GM23338 (cell line): Measurements from ENCODE around the gene CDKL1. TPM values are rescaled to one million over a fixed set of nuclear protein-coding genes. Genes with fewer than 3 reads are reported as not detected.

ENCODE experiments used
- ATAC-seq: fragments of 200-7000 bp; cut with Tn5 transposase; 3 replicates; pipeline ENCODE4 v1.9.1; 2020
- DNase-seq: peaks from one replicate; pipeline ENCODE4 v3.0.0-alpha.2; 2015; ENCODE audit warnings: low spot score
- H2AFZ ChIP-seq: fragments of 200-600 bp; sonication (generic); 2 replicates; pipeline ENCODE4 v1.8.0; 2016; ENCODE audit warnings: antibody characterized with exemption, mild to moderate bottlenecking, moderate library complexity
- H3F3A ChIP-seq: fragments of 200-600 bp; sonication (generic); replicated peaks from 2 replicates; pipeline ENCODE4 v1.8.0; 2017; ENCODE audit warnings: antibody characterized with exemption, mixed run types, low read depth
- H3K27ac ChIP-seq: fragments of 200-600 bp; sonication (generic); 2 replicates; pipeline ENCODE4 v1.6.1; 2016; ENCODE audit warnings: low read depth
- H3K27me3 ChIP-seq: fragments of 200-600 bp; sonication (generic); 2 replicates; pipeline ENCODE4 v1.8.0; 2016; ENCODE audit warnings: mild to moderate bottlenecking, mixed run types, moderate library complexity; ENCODE audit not compliant: insufficient read depth
- H3K36me3 ChIP-seq: fragments of 200-600 bp; sonication (generic); 2 replicates; pipeline ENCODE4 v1.8.0; 2016; ENCODE audit warnings: mild to moderate bottlenecking; ENCODE audit not compliant: insufficient read depth
- H3K4me1 ChIP-seq: fragments of 200-600 bp; sonication (generic); 2 replicates; pipeline ENCODE4 v1.8.0; 2016; ENCODE audit warnings: mild to moderate bottlenecking, moderate library complexity; ENCODE audit not compliant: insufficient read depth
- H3K4me2 ChIP-seq: fragments of 200-600 bp; sonication (generic); 2 replicates; pipeline ENCODE4 v1.7.1; 2017; ENCODE audit warnings: mixed run types
- H3K4me3 ChIP-seq: fragments of 200-600 bp; sonication (generic); 2 replicates; pipeline ENCODE4 v1.6.1; 2016; ENCODE audit warnings: mixed run types
- H3K79me2 ChIP-seq: fragments of 200-600 bp; sonication (generic); replicated peaks from 2 replicates; pipeline ENCODE4 v1.8.0; 2017; ENCODE audit warnings: mild to moderate bottlenecking; ENCODE audit not compliant: insufficient read depth
- H3K9me2 ChIP-seq: fragments of 200-600 bp; sonication (generic); 2 replicates; pipeline ENCODE4 v1.8.0; 2017; ENCODE audit not compliant: insufficient read depth
- H4K20me1 ChIP-seq: fragments of 200-600 bp; sonication (generic); replicated peaks from 2 replicates; pipeline ENCODE4 v1.8.0; 2017; ENCODE audit warnings: mild to moderate bottlenecking; ENCODE audit not compliant: insufficient read depth
- H3K27ac Mint-ChIP-seq: 2 replicates; pipeline ENCODE4 v1.8.0; 2020; ENCODE audit warnings: inconsistent platforms, mild to moderate bottlenecking, moderate library complexity, mixed read lengths
- H3K27me3 Mint-ChIP-seq: 3 replicates; pipeline ENCODE4 v1.8.0; 2022; ENCODE audit warnings: low read depth, mild to moderate bottlenecking, moderate library complexity, mixed read lengths, inconsistent platforms; ENCODE audit not compliant: insufficient read depth, poor library complexity
- H3K36me3 Mint-ChIP-seq: 3 replicates; pipeline ENCODE4 v1.8.0; 2021; ENCODE audit warnings: low read depth, mild to moderate bottlenecking, inconsistent platforms, moderate library complexity, mixed read lengths
- H3K4me1 Mint-ChIP-seq: 3 replicates; pipeline ENCODE4 v1.8.0; 2020; ENCODE audit warnings: mild to moderate bottlenecking, inconsistent platforms, mixed read lengths
- H3K4me3 Mint-ChIP-seq: 3 replicates; pipeline ENCODE4 v1.8.0; 2021; ENCODE audit warnings: moderate library complexity, mild to moderate bottlenecking, inconsistent platforms, mixed read lengths
- H3K9me3 Mint-ChIP-seq: 3 replicates; pipeline ENCODE4 v1.8.0; 2020; ENCODE audit warnings: moderate library complexity, mild to moderate bottlenecking, inconsistent platforms, mixed read lengths
- EZH2 ChIP-seq: fragments of 200-600 bp; sonication (generic); IDR thresholded peaks from one replicate; pipeline ENCODE4 v1.8.0; 2017; ENCODE audit warnings: antibody characterized with exemption, mild to moderate bottlenecking, low read depth; ENCODE audit not compliant: unreplicated experiment
- NANOG ChIP-seq: IDR thresholded peaks from 2 replicates; pipeline ENCODE4 v1.6.1; 2016; ENCODE audit warnings: antibody characterized with exemption, borderline replicate concordance
- POLR2AphosphoS5 ChIP-seq: IDR thresholded peaks from 2 replicates; pipeline ENCODE4 v1.6.1; 2016; ENCODE audit warnings: antibody characterized with exemption, low read depth
- REST ChIP-seq: IDR thresholded peaks from one replicate; pipeline ENCODE4 v1.6.1; 2018; ENCODE audit warnings: antibody characterized with exemption; ENCODE audit not compliant: unreplicated experiment
- ZNF114 ChIP-seq: fragments of 250-450 bp; sonication (Bioruptor Pico); IDR thresholded peaks from 2 replicates; pipeline ENCODE4 v1.5.0; 2020; ENCODE audit warnings: mild to moderate bottlenecking, moderate library complexity
- polyA plus RNA-seq: library from polyadenylated mRNA; unstranded; fragments of >200 nt; fragmentation: Nextera tagmentation; extraction: Ambion mirVana; gene quantifications from 2 replicates; pipeline ENCODE4 v1.2.1, GENCODE V29; 2016
- total RNA-seq: library from RNA; depleted of rRNA; stranded (reverse); fragments of >200 nt; shearing (Covaris generic); gene quantifications from 2 replicates; pipeline ENCODE4 v1.2.3, GENCODE V29; 2014
- TF ChIP-seq, protein P1 (sequence below), 2 experiments: fragments of 200-600 bp in 1 of 2; sonication (generic) in 1 of 2; conservative IDR thresholded peaks; 2 replicates each; pipeline versions ENCODE4 v1.5.1 to v1.6.1; 2016 to 2017; ENCODE audit warnings: antibody characterized with exemption in 2 of 2, low read depth in 2 of 2, mild to moderate bottlenecking in 2 of 2, moderate library complexity in 1 of 2

The CDKL1 gene
- total and polyA plus RNA-seq, 2 experiments from 2014 or later: 0.52 TPM

DNA sequence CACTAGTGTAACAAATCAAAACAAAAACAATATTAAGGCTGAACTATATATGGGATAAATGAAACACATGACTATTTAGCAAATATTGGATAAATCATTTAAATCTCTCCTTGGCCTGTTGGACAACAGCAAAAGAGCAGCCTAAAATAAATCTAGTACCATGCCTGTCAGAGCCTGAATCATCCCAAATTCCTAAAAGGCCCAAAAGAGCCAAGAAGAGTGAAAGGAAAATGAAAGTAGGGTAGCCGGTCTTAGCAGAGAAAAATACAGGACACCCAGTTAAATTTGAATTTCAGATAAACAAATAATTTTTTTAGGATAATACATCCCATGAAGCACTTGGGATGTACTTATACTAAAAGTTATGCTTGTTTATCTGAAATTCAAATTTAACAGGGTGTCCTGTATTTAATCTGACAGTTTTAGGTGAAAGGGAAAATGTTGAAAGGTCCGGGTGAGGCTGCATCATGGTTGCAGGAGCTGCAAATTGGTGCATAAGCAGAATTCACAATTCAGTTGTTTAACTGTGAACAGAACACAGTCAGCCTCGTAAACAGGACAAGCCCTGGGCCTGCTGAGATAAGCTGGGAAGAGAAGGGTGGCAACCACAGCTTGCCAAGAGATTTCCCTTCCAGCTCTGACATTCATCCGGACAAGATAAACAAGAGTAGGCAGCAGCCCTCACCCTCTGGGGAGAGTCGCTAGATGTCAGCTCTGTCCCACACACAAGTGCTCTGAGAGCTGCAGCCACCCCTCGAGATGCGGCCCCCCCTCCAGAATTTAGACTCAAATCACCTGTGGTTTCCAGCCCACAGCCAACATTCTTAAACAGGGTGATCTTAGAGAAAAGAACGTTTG lies 54.2 kb downstream of the CDKL1 start:
- Mint-ChIP-seq H3K9me3 (no peaks in the 10 kb centered on the region), H3K27me3 (no peaks in the 10 kb centered on the region), H3K36me3 (no peaks in the 10 kb centered on the region), H3K4me1 (peaks cover 26% of the 10 kb centered on the region), H3K4me3 (no peak overlapping the region; the same call in 2 of the 3 replicates), H3K27ac (peak overlapping the region; percentile 7; the same call in 1 of the 2 replicates)
- H3F3A ChIP-seq: no peaks in the 10 kb centered on the region
- no peaks in the 10 kb centered on the region for H3K79me2 ChIP-seq
- H3K36me3 ChIP-seq: no peaks in the 10 kb centered on the region
- H2AFZ ChIP-seq: no peak overlapping the region
- no peaks in the 10 kb centered on the region for H3K27me3 ChIP-seq
- no peaks in the 10 kb centered on the region for H3K9me2 ChIP-seq
- DNase-seq (peak; percentile 68), ATAC-seq (peak; percentile 85)
- H4K20me1 ChIP-seq: no peaks in the 10 kb centered on the region
- no peak overlapping the region; the same call in 1 of the 2 replicates for H3K27ac ChIP-seq
- H3K4me3 ChIP-seq: no peak overlapping the region
- no peaks in the 10 kb centered on the region; the same call in none of the 2 replicates for H3K4me1 ChIP-seq
- no peak for TF ChIP-seq ZNF114 (CRISPR knock-in tag)
- TF ChIP-seq, protein P1, sequence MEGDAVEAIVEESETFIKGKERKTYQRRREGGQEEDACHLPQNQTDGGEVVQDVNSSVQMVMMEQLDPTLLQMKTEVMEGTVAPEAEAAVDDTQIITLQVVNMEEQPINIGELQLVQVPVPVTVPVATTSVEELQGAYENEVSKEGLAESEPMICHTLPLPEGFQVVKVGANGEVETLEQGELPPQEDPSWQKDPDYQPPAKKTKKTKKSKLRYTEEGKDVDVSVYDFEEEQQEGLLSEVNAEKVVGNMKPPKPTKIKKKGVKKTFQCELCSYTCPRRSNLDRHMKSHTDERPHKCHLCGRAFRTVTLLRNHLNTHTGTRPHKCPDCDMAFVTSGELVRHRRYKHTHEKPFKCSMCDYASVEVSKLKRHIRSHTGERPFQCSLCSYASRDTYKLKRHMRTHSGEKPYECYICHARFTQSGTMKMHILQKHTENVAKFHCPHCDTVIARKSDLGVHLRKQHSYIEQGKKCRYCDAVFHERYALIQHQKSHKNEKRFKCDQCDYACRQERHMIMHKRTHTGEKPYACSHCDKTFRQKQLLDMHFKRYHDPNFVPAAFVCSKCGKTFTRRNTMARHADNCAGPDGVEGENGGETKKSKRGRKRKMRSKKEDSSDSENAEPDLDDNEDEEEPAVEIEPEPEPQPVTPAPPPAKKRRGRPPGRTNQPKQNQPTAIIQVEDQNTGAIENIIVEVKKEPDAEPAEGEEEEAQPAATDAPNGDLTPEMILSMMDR (conservative IDR thresholded peaks at IDR 0.05; ENCODE audit: low read depth in 2 of 2): peak; percentile 26 to 70; a peak in 3 of 4 replicates
- H3K4me2 ChIP-seq: no peak overlapping the region

- Histone ChIP-seq H3K9me2 (no peaks in the 10 kb centered on the region), H3K27ac (no peak overlapping the region), H3K4me3 (no peak overlapping the region), H3K36me3 (no peaks in the 10 kb centered on the region), H2AFZ (no peak overlapping the region), H3F3A (no peaks in the 10 kb centered on the region), H3K4me1 (peaks cover 5% of the 10 kb centered on the region), H3K4me2 (no peak overlapping the region), H3K27me3 (no peaks in the 10 kb centered on the region), H3K79me2 (no peaks in the 10 kb centered on the region), H4K20me1 (no peaks in the 10 kb centered on the region)
- H3K9me3 Mint-ChIP-seq: no peaks in the 10 kb centered on the region
- DNase-seq: peak; percentile 68
- H3K36me3 Mint-ChIP-seq: no peaks in the 10 kb centered on the region
- H3K27ac Mint-ChIP-seq: no peak overlapping the region
- TF ChIP-seq, protein P1 (conservative IDR thresholded peaks at IDR 0.05; ENCODE audit: low read depth in 2 of 2): peak; percentile 53 to 58
- TF ChIP-seq POLR2AphosphoS5: no peak
- ATAC-seq: peak; percentile 82
- H3K4me3 Mint-ChIP-seq: no peak overlapping the region
- peaks cover under 1% of the 10 kb centered on the region for H3K27me3 Mint-ChIP-seq
- H3K4me1 Mint-ChIP-seq: peaks cover 27% of the 10 kb centered on the region
Observed at GRCh38 chr14:50340963-50341362, 55.7 kb downstream of the CDKL1 start.

DNA sequence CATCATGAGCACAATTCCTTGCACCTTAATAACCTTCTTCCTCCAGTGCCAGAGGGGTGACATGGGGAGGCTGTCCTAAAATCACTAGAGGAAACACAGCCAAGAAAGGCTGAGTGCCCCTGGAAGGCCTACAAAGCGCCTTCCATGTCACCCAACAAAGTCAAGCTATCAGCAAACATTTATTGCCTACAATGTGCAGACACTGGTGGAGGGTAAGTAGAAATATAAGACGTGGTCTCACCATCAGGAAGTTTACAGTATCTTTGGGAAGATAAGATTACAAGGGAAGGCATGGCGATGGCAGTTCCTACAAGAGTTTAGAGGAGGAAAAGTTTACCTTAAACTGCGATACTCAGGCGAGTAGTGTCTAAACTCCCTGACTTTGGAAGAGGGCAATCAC lies 56.6 kb downstream of the CDKL1 start:
- Histone ChIP-seq H3K27ac (no peak overlapping the region), H3F3A (no peaks in the 10 kb centered on the region), H3K4me1 (peaks cover 9% of the 10 kb centered on the region), H3K27me3 (no peaks in the 10 kb centered on the region), H4K20me1 (no peaks in the 10 kb centered on the region), H3K36me3 (no peaks in the 10 kb centered on the region), H3K4me2 (no peak overlapping the region), H3K79me2 (no peaks in the 10 kb centered on the region), H2AFZ (no peak overlapping the region), H3K4me3 (no peak overlapping the region), H3K9me2 (no peaks in the 10 kb centered on the region)
- H3K27me3 Mint-ChIP-seq: peaks cover 4% of the 10 kb centered on the region
- no peak overlapping the region for H3K27ac Mint-ChIP-seq
- H3K9me3 Mint-ChIP-seq: no peaks in the 10 kb centered on the region
- ATAC-seq: no peak
- H3K4me1 Mint-ChIP-seq: peaks cover 31% of the 10 kb centered on the region
- no peaks in the 10 kb centered on the region for H3K36me3 Mint-ChIP-seq
- no peak overlapping the region for H3K4me3 Mint-ChIP-seq
- DNase-seq: no peak
- no peak for TF ChIP-seq EZH2
- TF ChIP-seq, protein P1 (conservative IDR thresholded peaks at IDR 0.05; ENCODE audit: low read depth in 2 of 2): no peak
- no peak for TF ChIP-seq REST
- no peak for TF ChIP-seq NANOG
- TF ChIP-seq ZNF114 (CRISPR knock-in tag): no peak
